ENCODE results near the gene LIMD2.

LIMD2 gene

GRCh38 chr17:63688396-63689020 lies 11.4 kb downstream of the LIMD2 start:
- Histone ChIP-seq H3K27me3 (ENCODE audit: insufficient read depth, low read depth) (no peaks in the 10 kb centered on the region), H3K36me3 (ENCODE audit: insufficient read depth) (no peaks in the 10 kb centered on the region), H3K9ac (no peak overlapping the region), H3K4me3 (IDR thresholded peaks at IDR 0.05; ENCODE audit: insufficient read depth, low read depth, low read length) (no peak overlapping the region), H3K27ac (no peak overlapping the region), H4K20me1 (ENCODE audit: insufficient read depth) (no peaks in the 10 kb centered on the region), H3K79me2 (ENCODE audit: insufficient read depth, low read depth) (no peaks in the 10 kb centered on the region), H3K4me2 (no peak overlapping the region), H2AFZ (ENCODE audit: low read depth) (no peak overlapping the region), H3K4me1 (ENCODE audit: low read depth, poor library complexity, severe bottlenecking) (no peaks in the 10 kb centered on the region)
- no peak for TF ChIP-seq CTCF (conservative IDR thresholded peaks at IDR 0.05; ENCODE audit: low read depth, low read length)

- Histone ChIP-seq H3K4me1 (ENCODE audit: low read depth, poor library complexity, severe bottlenecking) (no peaks in the 10 kb centered on the region), H3K4me2 (no peak overlapping the region), H2AFZ (ENCODE audit: low read depth) (no peak overlapping the region), H3K27ac (no peak overlapping the region), H3K4me3 (IDR thresholded peaks at IDR 0.05; ENCODE audit: insufficient read depth, low read depth, low read length) (no peak overlapping the region), H3K36me3 (ENCODE audit: insufficient read depth) (no peaks in the 10 kb centered on the region), H3K79me2 (ENCODE audit: insufficient read depth, low read depth) (no peaks in the 10 kb centered on the region), H3K27me3 (ENCODE audit: insufficient read depth, low read depth) (no peaks in the 10 kb centered on the region), H4K20me1 (ENCODE audit: insufficient read depth) (no peaks in the 10 kb centered on the region), H3K9ac (no peak overlapping the region)
- TF ChIP-seq CTCF (conservative IDR thresholded peaks at IDR 0.05; ENCODE audit: low read depth, low read length) = no peak
Measured at GRCh38 chr17:63686138-63686685, 13.7 kb downstream of the LIMD2 start.

- no peaks in the 10 kb centered on the region for H3K4me1 ChIP-seq (ENCODE audit: low read depth, poor library complexity, severe bottlenecking)
- no peak for TF ChIP-seq CTCF (conservative IDR thresholded peaks at IDR 0.05; ENCODE audit: low read depth, low read length)
- H2AFZ ChIP-seq (ENCODE audit: low read depth) = no peak overlapping the region
- H3K9ac ChIP-seq = no peak overlapping the region
- H3K36me3 ChIP-seq (ENCODE audit: insufficient read depth) = no peaks in the 10 kb centered on the region
- H3K4me3 ChIP-seq (IDR thresholded peaks at IDR 0.05; ENCODE audit: insufficient read depth, low read depth, low read length) = no peak overlapping the region
- H3K79me2 ChIP-seq (ENCODE audit: insufficient read depth, low read depth) = no peaks in the 10 kb centered on the region
- no peak overlapping the region for H3K27ac ChIP-seq
- H4K20me1 ChIP-seq (ENCODE audit: insufficient read depth) = no peaks in the 10 kb centered on the region
- H3K4me2 ChIP-seq = no peak overlapping the region
- H3K27me3 ChIP-seq (ENCODE audit: insufficient read depth, low read depth) = no peaks in the 10 kb centered on the region
Measured at GRCh38 chr17:63685578-63685977, 14.3 kb downstream of the LIMD2 start.

GRCh38 chr17:63685041-63685440 lies 14.9 kb downstream of the LIMD2 start:
- H2AFZ ChIP-seq (ENCODE audit: low read depth) = no peak overlapping the region
- no peaks in the 10 kb centered on the region for H3K4me1 ChIP-seq (ENCODE audit: low read depth, poor library complexity, severe bottlenecking)
- no peak overlapping the region for H3K27ac ChIP-seq
- no peak overlapping the region for H3K4me3 ChIP-seq (IDR thresholded peaks at IDR 0.05; ENCODE audit: insufficient read depth, low read depth, low read length)
- H3K36me3 ChIP-seq (ENCODE audit: insufficient read depth) = no peaks in the 10 kb centered on the region
- no peaks in the 10 kb centered on the region for H4K20me1 ChIP-seq (ENCODE audit: insufficient read depth)
- no peak for TF ChIP-seq CTCF (conservative IDR thresholded peaks at IDR 0.05; ENCODE audit: low read depth, low read length)
- H3K79me2 ChIP-seq (ENCODE audit: insufficient read depth, low read depth) = no peaks in the 10 kb centered on the region
- H3K4me2 ChIP-seq = no peak overlapping the region
- no peak overlapping the region for H3K9ac ChIP-seq
- no peaks in the 10 kb centered on the region for H3K27me3 ChIP-seq (ENCODE audit: insufficient read depth, low read depth)
